ENCODE results near the gene ADARB2. TPM values are rescaled to one million over a fixed set of nuclear protein-coding genes. Genes with fewer than 3 reads are reported as not detected.
A peak's percentile ranks its signal among the peaks of the same experiment; 100 is the strongest.

The ADARB2 gene
- total and polyA plus RNA-seq, 2 experiments from 2014 or later, result 2.0 to 5.0 TPM

- Mint-ChIP-seq H3K27ac (peak overlapping the region; percentile 7; the same call in 1 of the 2 replicates), H3K4me1 (peaks cover 20% of the 10 kb centered on the region), H3K36me3 (ENCODE audit: low read depth) (no peaks in the 10 kb centered on the region), H3K9me3 (no peaks in the 10 kb centered on the region; the same call in 2 of the 3 replicates), H3K27me3 (ENCODE audit: insufficient read depth, low read depth, poor library complexity) (peaks cover 3% of the 10 kb centered on the region), H3K4me3 (no peak overlapping the region)
- H3K27ac ChIP-seq (ENCODE audit: low read depth), result no peak overlapping the region
- no peaks in the 10 kb centered on the region for H3K79me2 ChIP-seq (replicated peaks; ENCODE audit: insufficient read depth)
- no peak for DNase-seq (ENCODE audit: low spot score)
- H3F3A ChIP-seq (replicated peaks; ENCODE audit: low read depth), result no peaks in the 10 kb centered on the region
- H2AFZ ChIP-seq, result peak overlapping the region; percentile 24; the same call in 1 of the 2 replicates
- no peaks in the 10 kb centered on the region for H4K20me1 ChIP-seq (replicated peaks; ENCODE audit: insufficient read depth)
- TF ChIP-seq CREB1 (CRISPR knock-in tag; IDR thresholded peaks at IDR 0.05; ENCODE audit: low read depth) (no peak), ZNF114 (CRISPR knock-in tag; IDR thresholded peaks at IDR 0.05) (no peak), NANOG (IDR thresholded peaks at IDR 0.05; ENCODE audit: borderline replicate concordance) (no peak), ZNF331 (CRISPR knock-in tag; IDR thresholded peaks at IDR 0.05; ENCODE audit: low read depth) (no peak), CTCF (conservative IDR thresholded peaks at IDR 0.05; ENCODE audit: low read depth in 2 of 2) (no peak), JUNB (IDR thresholded peaks at IDR 0.05; ENCODE audit: unreplicated experiment) (no peak), ETS1 (IDR thresholded peaks at IDR 0.05) (no peak)
- no peaks in the 10 kb centered on the region for H3K9me2 ChIP-seq (ENCODE audit: insufficient read depth)
- peak overlapping the region; percentile 33; the same call in 1 of the 2 replicates for H3K4me2 ChIP-seq
- H3K4me1 ChIP-seq (ENCODE audit: insufficient read depth), result peaks cover 5% of the 10 kb centered on the region
- ATAC-seq, result peak; percentile 22
- no peak overlapping the region for H3K4me3 ChIP-seq
- no peaks in the 10 kb centered on the region for H3K27me3 ChIP-seq (ENCODE audit: insufficient read depth)
- H3K36me3 ChIP-seq (ENCODE audit: insufficient read depth), result no peaks in the 10 kb centered on the region
Observed at GRCh38 chr10:1369665-1370064, 367.7 kb downstream of the ADARB2 start.

GRCh38 chr10:1369197-1369596 is 368.1 kb downstream of the ADARB2 start:
- no peak overlapping the region for H3K4me3 ChIP-seq
- H3K79me2 ChIP-seq (replicated peaks; ENCODE audit: insufficient read depth), result no peaks in the 10 kb centered on the region
- no peaks in the 10 kb centered on the region for H3K36me3 ChIP-seq (ENCODE audit: insufficient read depth)
- H2AFZ ChIP-seq, result no peak overlapping the region
- H3K4me2 ChIP-seq, result peak overlapping the region; percentile 33; the same call in 1 of the 2 replicates
- no peaks in the 10 kb centered on the region for H3K27me3 ChIP-seq (ENCODE audit: insufficient read depth)
- DNase-seq (ENCODE audit: low spot score) (peak; percentile 51), ATAC-seq (peak; percentile 62)
- H3K4me1 Mint-ChIP-seq, result peaks cover 20% of the 10 kb centered on the region
- 0 out of 4 replicates have a peak, but pooled peaks of 1 of the 2 experiments have one; percentile 1 for TF ChIP-seq CTCF (conservative IDR thresholded peaks at IDR 0.05; ENCODE audit: low read depth in 2 of 2)
- TF ChIP-seq REST (IDR thresholded peaks at IDR 0.05; ENCODE audit: unreplicated experiment), result no peak
- H3K27ac ChIP-seq (ENCODE audit: low read depth), result no peak overlapping the region
- H3K27ac Mint-ChIP-seq, result no peak overlapping the region
- no peaks in the 10 kb centered on the region for H3F3A ChIP-seq (replicated peaks; ENCODE audit: low read depth)
- H3K9me3 Mint-ChIP-seq, result no peaks in the 10 kb centered on the region; the same call in 2 of the 3 replicates
- peaks cover 3% of the 10 kb centered on the region for H3K27me3 Mint-ChIP-seq (ENCODE audit: insufficient read depth, low read depth, poor library complexity)
- no peaks in the 10 kb centered on the region for H3K9me2 ChIP-seq (ENCODE audit: insufficient read depth)
- no peaks in the 10 kb centered on the region for H4K20me1 ChIP-seq (replicated peaks; ENCODE audit: insufficient read depth)
- no peak overlapping the region for H3K4me3 Mint-ChIP-seq
- peaks cover 5% of the 10 kb centered on the region for H3K4me1 ChIP-seq (ENCODE audit: insufficient read depth)
- no peaks in the 10 kb centered on the region for H3K36me3 Mint-ChIP-seq (ENCODE audit: low read depth)
